AG10803 (cell line): ENCODE measurements around the gene GJA10.

Experiments used
- DNase-seq: peaks from one replicate; pipeline ENCODE4 v3.0.0; 2010; ENCODE audit warnings: low read depth
- H3K4me3 ChIP-seq: 2 replicates; pipeline ENCODE4 v1.5.1; 2011; ENCODE audit warnings: mild to moderate bottlenecking, low read length, control low read depth
- TF ChIP-seq, protein P1 (sequence below): conservative IDR thresholded peaks from 2 replicates; pipeline ENCODE4 v1.5.1; 2011; ENCODE audit warnings: mild to moderate bottlenecking, low read length, control low read depth, inconsistent platforms

Gene GJA10

DNA sequence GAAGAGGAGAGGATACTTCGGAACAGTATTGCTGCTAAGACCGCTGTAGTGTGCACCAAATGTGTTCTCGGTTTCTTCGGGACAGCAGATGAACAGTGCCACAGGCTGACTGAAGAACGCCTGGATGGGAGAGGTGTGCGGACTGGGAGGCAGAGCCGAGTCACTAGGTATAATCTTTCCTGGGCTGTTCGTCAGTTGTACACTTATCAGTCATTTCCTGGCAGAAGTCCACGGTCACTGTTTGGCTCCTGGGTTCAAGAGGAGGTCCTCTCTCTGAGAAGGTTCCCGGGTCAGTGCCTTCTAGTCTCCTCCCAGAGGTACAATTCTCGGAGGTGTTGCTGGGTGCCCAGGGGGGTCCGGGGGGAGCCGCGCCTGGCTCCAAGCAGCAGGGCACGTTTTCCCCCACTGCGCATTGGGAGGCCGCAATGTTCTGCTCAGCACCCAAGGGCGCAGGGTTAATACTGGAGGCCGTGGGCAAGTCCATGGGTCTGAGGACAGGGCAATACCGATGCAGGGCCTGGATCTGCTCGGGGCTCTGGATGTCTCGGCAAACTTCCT, 38.1 kb downstream of the GJA10 start:
- H3K4me3 ChIP-seq = no peak overlapping the region
- TF ChIP-seq, protein P1, sequence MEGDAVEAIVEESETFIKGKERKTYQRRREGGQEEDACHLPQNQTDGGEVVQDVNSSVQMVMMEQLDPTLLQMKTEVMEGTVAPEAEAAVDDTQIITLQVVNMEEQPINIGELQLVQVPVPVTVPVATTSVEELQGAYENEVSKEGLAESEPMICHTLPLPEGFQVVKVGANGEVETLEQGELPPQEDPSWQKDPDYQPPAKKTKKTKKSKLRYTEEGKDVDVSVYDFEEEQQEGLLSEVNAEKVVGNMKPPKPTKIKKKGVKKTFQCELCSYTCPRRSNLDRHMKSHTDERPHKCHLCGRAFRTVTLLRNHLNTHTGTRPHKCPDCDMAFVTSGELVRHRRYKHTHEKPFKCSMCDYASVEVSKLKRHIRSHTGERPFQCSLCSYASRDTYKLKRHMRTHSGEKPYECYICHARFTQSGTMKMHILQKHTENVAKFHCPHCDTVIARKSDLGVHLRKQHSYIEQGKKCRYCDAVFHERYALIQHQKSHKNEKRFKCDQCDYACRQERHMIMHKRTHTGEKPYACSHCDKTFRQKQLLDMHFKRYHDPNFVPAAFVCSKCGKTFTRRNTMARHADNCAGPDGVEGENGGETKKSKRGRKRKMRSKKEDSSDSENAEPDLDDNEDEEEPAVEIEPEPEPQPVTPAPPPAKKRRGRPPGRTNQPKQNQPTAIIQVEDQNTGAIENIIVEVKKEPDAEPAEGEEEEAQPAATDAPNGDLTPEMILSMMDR = no peak
- DNase-seq = no peak

DNA sequence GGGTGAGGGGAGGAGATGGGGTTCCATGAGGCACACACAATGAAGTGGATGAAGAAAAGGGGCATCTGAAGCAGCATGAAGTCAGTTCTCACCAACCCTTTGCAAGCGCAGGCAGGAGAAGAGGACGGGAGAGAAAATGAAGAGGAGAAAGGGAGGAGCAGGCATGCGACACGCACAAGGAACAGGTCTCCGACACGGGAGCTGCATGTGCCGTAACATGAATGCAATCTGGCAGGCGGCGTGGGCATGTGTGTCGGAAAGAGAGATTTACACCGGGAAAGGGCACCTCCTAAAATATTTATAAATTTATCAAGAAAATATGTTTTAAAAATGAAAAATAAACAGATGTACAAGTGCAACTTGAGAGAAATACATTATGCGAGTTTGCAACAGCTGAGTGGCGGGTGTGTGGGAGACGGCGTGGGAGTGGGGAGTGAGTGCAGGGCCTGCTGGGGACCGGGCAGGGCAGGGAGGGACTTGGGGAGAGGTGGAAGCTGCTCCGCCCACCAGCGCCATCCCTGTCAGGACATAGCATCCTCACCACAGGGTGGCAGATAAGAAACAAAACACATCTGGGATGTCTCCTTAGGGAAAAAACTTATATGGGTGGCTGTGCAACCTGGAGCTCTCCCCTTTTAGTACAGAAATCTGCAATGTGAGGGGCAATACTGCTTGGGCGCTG, 40.6 kb downstream of the GJA10 start:
- no peak overlapping the region for H3K4me3 ChIP-seq
- no peak for DNase-seq
- TF ChIP-seq, protein P1 = no peak

DNA sequence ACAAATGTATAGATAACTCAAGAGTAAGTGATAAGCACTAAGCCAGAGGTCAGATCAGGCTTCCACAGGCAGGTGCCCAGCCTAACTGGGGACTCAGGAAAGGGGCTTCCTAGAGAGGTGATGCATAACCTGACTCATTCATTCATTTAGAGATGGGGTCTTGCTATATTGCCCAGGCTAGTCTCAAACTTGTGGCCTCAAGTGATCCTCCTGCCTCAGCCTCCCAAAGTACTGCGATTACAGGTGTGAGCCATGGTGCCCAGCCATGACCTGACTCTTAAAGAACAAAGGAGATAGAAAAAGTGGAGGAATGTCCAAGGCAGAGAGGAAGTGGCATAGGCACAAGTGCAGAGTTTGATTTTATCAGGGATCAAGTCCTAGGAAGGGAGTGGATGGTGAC, 41.9 kb downstream of the GJA10 start:
- H3K4me3 ChIP-seq = no peak overlapping the region
- TF ChIP-seq, protein P1 = no peak
- DNase-seq = no peak

DNA sequence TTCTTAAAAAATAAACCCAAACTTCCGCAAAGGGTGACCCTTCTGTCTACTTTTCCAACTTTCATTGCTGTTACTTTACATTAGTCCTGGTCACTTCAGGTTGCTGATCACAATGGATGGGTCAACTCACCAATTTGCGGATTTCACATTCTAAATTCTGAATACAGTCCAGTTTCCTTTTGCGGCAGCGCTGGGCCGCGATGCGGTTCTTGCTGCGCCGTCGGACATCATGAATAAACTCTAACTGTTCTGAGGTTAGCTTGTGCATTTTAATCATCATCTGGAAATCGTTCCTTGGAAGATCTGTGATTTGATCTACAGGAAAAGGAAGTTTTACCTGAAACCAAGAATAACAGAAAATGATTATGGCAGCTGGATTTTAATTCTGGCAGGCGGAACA, 43.7 kb downstream of the GJA10 start:
- TF ChIP-seq, protein P1 = no peak
- no peak overlapping the region for H3K4me3 ChIP-seq
- no peak for DNase-seq

DNA sequence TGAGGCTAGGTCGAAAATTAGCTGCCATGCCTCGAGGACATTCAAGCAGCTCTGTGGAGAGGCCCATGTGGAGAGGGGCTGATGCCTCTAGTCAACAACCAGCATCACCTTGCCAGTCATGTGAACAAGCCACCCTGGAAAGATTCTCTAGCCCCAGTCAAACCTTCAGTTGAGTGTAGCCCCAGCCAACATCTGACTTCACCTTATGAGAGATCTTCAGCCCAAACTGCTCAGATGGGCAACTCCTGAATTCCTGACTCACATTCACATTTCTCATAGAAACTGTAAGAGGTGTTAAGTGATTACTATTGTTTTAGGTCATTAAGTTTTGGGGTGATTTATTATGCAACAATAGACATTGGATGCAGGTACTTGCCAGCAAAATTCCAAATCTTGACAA, 44.9 kb downstream of the GJA10 start:
- TF ChIP-seq, protein P1 = no peak
- no peak overlapping the region for H3K4me3 ChIP-seq
- no peak for DNase-seq

DNA sequence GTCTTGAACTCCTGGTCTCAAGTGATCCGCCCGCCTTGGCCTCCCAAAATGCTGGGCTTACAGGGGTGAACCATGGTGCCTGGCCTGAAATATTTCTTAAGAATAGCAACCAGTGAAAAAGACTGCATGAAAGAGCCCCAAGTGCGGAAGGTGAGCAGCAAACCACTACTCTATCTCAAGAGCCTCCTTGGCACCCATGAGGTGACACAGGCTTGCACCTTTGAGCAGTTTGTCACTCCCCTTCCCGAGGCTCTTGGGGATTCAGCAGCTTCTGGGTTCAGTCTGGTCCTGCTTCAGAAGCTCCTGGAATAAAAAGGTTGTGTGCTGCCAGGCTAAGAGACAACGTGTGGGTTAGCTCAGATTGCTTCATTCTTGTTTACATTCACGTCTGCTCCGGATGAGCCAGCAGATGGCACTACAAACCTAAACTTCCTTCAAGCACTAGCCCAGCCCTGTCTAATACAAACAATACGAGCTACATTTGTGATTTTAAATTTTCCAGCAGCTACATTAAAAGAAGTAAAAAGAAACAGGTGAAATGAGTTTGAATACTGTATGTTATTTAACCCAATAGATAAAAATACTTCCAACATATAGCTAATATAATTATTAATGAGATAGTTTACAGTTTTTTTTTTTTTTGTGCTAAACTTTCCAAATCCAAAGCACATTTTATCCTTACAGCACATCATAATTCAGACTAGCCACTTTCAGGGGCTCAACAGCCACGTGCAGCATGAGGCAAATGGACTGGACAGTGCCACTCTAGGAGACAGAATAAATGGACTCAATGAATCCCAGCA, 46.2 kb downstream of the GJA10 start:
- TF ChIP-seq, protein P1 = peak; percentile 88
- DNase-seq = peak; percentile 83

More for the DNA sequence above, 46.2 kb downstream of the GJA10 start:
- H3K4me3 ChIP-seq = no peak overlapping the region
